ENCODE results near the gene TMEM270. TPM values are rescaled to one million over a fixed set of nuclear protein-coding genes. Genes with fewer than 3 reads are reported as not detected.
A peak's percentile ranks its signal among the peaks of the same experiment; 100 is the strongest.

The TMEM270 gene
- polyA plus RNA-seq, 1 experiment = not detected

DNA sequence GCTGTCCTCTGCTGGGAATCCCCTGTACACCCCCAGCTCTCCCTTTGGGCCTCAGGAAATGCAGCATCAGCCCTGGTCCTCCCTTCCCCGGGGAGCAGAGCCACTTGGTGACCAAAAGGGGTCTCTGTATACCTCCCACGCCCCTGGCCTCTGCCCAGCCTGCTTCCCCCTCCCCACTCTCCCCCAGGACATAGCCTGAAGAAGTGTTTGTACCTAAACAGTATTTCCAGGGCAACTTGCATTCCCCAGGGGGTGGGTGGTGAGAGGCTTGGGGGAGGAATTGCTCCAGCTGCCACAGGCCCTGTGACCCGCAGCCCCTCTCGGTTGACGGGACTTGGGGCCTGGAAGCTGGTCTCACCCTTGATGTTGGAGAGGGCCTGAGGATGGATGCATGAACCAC lies 39.3 kb downstream of the TMEM270 start:
- no peak for DNase-seq (ENCODE audit: low read depth, low spot score)
- POLR2A ChIA-PET = interaction anchor here (1.0 kb wide), 1 partner anchor 49 kb away, joined by 3 read pairs; no protein-coding TSS in a partner anchor

DNA sequence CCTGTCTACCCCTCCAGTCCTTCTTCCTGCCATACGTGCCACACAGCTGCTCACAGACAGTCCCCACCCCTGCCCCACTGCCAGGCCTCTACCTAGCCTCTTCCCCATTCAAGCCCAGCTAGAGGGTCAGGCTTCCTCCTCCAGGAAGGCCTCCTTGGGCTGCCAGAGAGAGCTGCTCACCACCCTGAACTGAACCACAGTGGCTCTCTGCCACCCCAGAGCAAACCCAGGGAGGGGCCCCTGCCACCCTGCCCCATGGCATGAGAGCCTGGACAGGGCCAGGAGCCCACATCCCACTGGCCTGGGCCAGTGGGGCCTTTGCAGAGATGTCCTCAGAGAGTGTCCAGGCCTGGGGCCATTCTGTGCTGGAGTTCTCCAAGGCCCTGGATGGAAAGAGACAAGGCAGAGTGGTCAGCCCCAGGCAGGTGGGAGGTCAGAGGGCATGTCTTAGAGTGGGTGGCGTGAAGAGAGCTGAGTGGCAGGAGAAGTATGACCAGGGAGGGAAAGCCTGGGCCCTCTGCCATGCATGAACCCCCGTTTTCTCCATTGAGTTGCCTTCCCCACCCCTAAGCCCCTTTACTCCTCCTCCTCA lies 40.4 kb downstream of the TMEM270 start:
- Histone ChIP-seq H3K4me3 (ENCODE audit: low read depth, low read length) (no peak overlapping the region), H3K27me3 (ENCODE audit: control insufficient read depth, insufficient read depth, low read length) (no peaks in the 10 kb centered on the region), H3K9me3 (ENCODE audit: control insufficient read depth, insufficient read depth, low read length) (peaks cover 7% of the 10 kb centered on the region; the same call in 1 of the 2 replicates), H3K27ac (ENCODE audit: low read depth, low read length) (no peak overlapping the region)
- TF ChIP-seq, protein P1, sequence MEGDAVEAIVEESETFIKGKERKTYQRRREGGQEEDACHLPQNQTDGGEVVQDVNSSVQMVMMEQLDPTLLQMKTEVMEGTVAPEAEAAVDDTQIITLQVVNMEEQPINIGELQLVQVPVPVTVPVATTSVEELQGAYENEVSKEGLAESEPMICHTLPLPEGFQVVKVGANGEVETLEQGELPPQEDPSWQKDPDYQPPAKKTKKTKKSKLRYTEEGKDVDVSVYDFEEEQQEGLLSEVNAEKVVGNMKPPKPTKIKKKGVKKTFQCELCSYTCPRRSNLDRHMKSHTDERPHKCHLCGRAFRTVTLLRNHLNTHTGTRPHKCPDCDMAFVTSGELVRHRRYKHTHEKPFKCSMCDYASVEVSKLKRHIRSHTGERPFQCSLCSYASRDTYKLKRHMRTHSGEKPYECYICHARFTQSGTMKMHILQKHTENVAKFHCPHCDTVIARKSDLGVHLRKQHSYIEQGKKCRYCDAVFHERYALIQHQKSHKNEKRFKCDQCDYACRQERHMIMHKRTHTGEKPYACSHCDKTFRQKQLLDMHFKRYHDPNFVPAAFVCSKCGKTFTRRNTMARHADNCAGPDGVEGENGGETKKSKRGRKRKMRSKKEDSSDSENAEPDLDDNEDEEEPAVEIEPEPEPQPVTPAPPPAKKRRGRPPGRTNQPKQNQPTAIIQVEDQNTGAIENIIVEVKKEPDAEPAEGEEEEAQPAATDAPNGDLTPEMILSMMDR (IDR thresholded peaks at IDR 0.05; ENCODE audit: low read depth, low read length) = no peak
- POLR2A ChIA-PET = interaction anchor here (0.5 to 0.6 kb wide), 2 partner anchors 16 to 22 kb away, joined by 3 read pairs; no protein-coding TSS in a partner anchor
- CTCF ChIA-PET = no interaction called here
- no peak for DNase-seq (ENCODE audit: low read depth, low spot score)

More for the DNA sequence above, 39.3 kb downstream of the TMEM270 start:
- Histone ChIP-seq H3K9me3 (ENCODE audit: control insufficient read depth, insufficient read depth, low read length) (peaks cover 7% of the 10 kb centered on the region; the same call in 1 of the 2 replicates), H3K27ac (ENCODE audit: low read depth, low read length) (peak overlapping the region; percentile 65), H3K27me3 (ENCODE audit: control insufficient read depth, insufficient read depth, low read length) (no peaks in the 10 kb centered on the region), H3K4me3 (ENCODE audit: low read depth, low read length) (no peak overlapping the region)
- TF ChIP-seq, protein P1 (IDR thresholded peaks at IDR 0.05; ENCODE audit: low read depth, low read length) = no peak
- CTCF ChIA-PET = interaction anchor here (1.5 kb wide), 1 partner anchor 126 kb away, joined by 4 read pairs; no protein-coding TSS in a partner anchor

DNA sequence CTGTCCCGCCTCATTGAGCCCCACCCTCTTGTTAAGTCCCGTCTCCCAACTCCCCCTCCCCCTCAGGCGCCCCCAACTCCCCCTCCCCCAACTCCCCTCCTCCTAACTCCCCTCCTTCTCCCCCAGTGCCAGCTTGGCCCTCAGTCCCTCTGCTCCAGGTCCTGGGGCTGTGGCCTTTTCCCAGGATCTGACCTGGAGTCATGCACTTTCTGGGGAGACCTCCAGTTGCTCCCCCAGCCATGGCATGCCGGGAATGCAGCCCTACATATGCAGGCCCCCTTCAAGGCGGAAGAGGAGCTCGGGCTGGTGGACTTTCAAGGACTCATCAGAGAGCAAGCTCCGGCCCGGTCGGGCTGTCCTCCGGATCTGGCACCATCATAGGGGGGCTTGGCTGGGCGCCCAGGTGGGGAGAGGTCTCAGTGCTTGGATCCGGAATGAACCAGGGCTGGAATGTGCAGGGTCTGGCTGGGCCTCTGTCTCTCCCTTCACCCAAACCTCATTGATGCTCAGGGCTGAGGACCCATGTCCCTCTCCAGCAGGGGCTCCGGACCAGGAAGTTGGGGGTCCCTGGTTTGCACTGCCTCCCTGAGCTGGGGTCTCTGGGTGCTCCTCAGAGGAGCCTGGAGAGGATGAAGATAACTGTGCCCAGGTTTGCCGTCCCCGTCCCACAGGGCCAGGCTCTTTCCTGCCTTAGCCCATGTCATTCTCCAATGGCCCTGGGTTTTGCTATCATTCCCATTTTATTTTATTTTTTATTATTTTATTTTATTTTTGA lies 41.1 kb downstream of the TMEM270 start:
- Histone ChIP-seq H3K4me3 (ENCODE audit: low read depth, low read length) (no peak overlapping the region), H3K9me3 (ENCODE audit: control insufficient read depth, insufficient read depth, low read length) (peaks cover 7% of the 10 kb centered on the region; the same call in 1 of the 2 replicates), H3K27ac (ENCODE audit: low read depth, low read length) (no peak overlapping the region), H3K27me3 (ENCODE audit: control insufficient read depth, insufficient read depth, low read length) (no peaks in the 10 kb centered on the region)
- no peak for DNase-seq (ENCODE audit: low read depth, low spot score)
- CTCF ChIA-PET = no interaction called here
- TF ChIP-seq, protein P1 (IDR thresholded peaks at IDR 0.05; ENCODE audit: low read depth, low read length) = no peak
- POLR2A ChIA-PET = interaction anchor here (0.5 kb wide), 1 partner anchor 17 kb away, joined by 3 read pairs; no protein-coding TSS in a partner anchor

DNA sequence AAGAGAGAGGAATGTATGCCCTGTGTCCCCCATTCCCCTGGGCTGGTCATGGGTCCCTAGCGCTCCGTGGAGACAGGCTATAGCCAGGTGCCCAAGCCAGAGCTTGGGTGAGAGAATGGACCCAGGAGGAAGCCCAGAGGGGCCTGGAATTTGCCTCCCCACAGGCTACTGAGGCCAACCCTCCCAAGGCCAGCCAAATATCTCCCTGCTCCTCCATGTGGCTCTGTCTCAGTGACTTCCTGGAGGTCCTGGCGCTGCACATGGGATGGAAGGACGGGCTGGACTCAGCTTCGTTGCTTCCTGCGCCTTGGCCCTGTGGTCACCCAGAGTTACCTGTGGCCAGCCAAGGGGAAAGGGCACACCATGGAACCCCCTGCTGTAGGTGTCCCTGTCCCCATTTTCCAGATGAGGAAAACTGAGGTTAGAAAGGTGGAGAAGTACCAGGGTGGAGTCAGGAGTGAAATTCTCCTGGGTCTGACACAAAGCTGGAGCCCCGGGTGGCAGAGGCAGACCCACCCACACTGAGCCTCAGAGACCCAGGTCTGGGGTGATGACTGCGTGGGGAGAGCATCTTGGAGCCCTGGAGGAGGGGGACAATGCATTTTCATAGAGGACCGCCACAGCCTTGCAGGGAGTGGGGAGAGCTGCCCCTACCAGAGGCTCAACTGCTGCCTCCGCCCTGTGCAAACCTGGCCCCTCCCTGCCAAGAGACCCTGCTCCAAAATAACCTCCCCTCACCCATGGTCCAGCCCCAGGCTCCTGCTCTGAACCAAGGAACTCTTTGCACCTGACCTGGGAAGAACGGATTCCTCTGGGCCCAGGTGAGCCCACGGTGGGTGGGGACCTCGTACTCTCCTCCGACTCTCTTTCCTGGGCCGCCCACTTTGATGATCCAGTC lies 42.6 kb downstream of the TMEM270 start:
- Histone ChIP-seq H3K27ac (ENCODE audit: low read depth, low read length) (no peak overlapping the region), H3K27me3 (ENCODE audit: control insufficient read depth, insufficient read depth, low read length) (no peaks in the 10 kb centered on the region), H3K9me3 (ENCODE audit: control insufficient read depth, insufficient read depth, low read length) (no peaks in the 10 kb centered on the region), H3K4me3 (ENCODE audit: low read depth, low read length) (no peak overlapping the region)
- DNase-seq (ENCODE audit: low read depth, low spot score) = no peak
- TF ChIP-seq, protein P1 (IDR thresholded peaks at IDR 0.05; ENCODE audit: low read depth, low read length) = no peak
- CTCF ChIA-PET = no interaction called here
- POLR2A ChIA-PET = no interaction called here
